Measurements from ENCODE around the gene LRP1B.
"Not testable (repeated sequence)": the region's sequence is repeated elsewhere in the genome, so short reads cannot be mapped to it uniquely, and the experiment has no call there.

Gene LRP1B

GRCh38 chr2:140338795-140339194, 1792.0 kb downstream of the LRP1B start:
- no peak for DNase-seq (ENCODE audit: low read depth)

- DNase-seq (ENCODE audit: low read depth) = no peak
These were observed 1793.8 kb downstream of the LRP1B start for GRCh38 chr2:140337061-140337460.

GRCh38 chr2:140316345-140316744, 1814.5 kb downstream of the LRP1B start:
- DNase-seq (ENCODE audit: low read depth) = no peak

GRCh38 chr2:140311905-140312304, 1818.9 kb downstream of the LRP1B start:
- no peak for DNase-seq (ENCODE audit: low read depth)

GRCh38 chr2:140308706-140309105, 1822.1 kb downstream of the LRP1B start:
- DNase-seq (ENCODE audit: low read depth) = no peak

- no peak for DNase-seq (ENCODE audit: low read depth)
These were observed 1823.3 kb downstream of the LRP1B start for GRCh38 chr2:140307532-140307931.

- no peak for DNase-seq (ENCODE audit: low read depth)
These were observed 1835.0 kb downstream of the LRP1B start for GRCh38 chr2:140295767-140296166.

- no peak for DNase-seq (ENCODE audit: low read depth)
These were observed 1842.1 kb downstream of the LRP1B start for GRCh38 chr2:140288726-140289125.

GRCh38 chr2:140288213-140288612, 1842.6 kb downstream of the LRP1B start:
- DNase-seq (ENCODE audit: low read depth) = no peak

- no peak for DNase-seq (ENCODE audit: low read depth)
These were observed 1844.4 kb downstream of the LRP1B start for GRCh38 chr2:140286377-140286776.

- DNase-seq (ENCODE audit: low read depth) = not testable (repeated sequence)
These were observed 1853.5 kb downstream of the LRP1B start for GRCh38 chr2:140277344-140277743.

GRCh38 chr2:140276661-140277060, 1854.2 kb downstream of the LRP1B start:
- DNase-seq (ENCODE audit: low read depth) = no peak

GRCh38 chr2:140275427-140275826, 1855.4 kb downstream of the LRP1B start:
- no peak for DNase-seq (ENCODE audit: low read depth)

- DNase-seq (ENCODE audit: low read depth) = no peak
These were observed 1855.9 kb downstream of the LRP1B start for GRCh38 chr2:140274891-140275290.

GRCh38 chr2:140273958-140274357, 1856.9 kb downstream of the LRP1B start:
- no peak for DNase-seq (ENCODE audit: low read depth)

GRCh38 chr2:140273408-140273807, 1857.4 kb downstream of the LRP1B start:
- DNase-seq (ENCODE audit: low read depth) = no peak

GRCh38 chr2:140270224-140270623, 1860.6 kb downstream of the LRP1B start:
- no peak for DNase-seq (ENCODE audit: low read depth)

GRCh38 chr2:140269000-140269399, 1861.8 kb downstream of the LRP1B start:
- no peak for DNase-seq (ENCODE audit: low read depth)

GRCh38 chr2:140262908-140263307, 1867.9 kb downstream of the LRP1B start:
- DNase-seq (ENCODE audit: low read depth) = no peak

GRCh38 chr2:140257692-140258300, 1873.0 kb downstream of the LRP1B start:
- DNase-seq (ENCODE audit: low read depth) = no peak

GRCh38 chr2:140256080-140256479, 1874.7 kb downstream of the LRP1B start:
- DNase-seq (ENCODE audit: low read depth) = no peak

GRCh38 chr2:140249821-140250220, 1881.0 kb downstream of the LRP1B start:
- DNase-seq (ENCODE audit: low read depth) = no peak

GRCh38 chr2:140248623-140249022, 1882.2 kb downstream of the LRP1B start:
- no peak for DNase-seq (ENCODE audit: low read depth)

- DNase-seq (ENCODE audit: low read depth) = no peak
These were observed 1883.2 kb downstream of the LRP1B start for GRCh38 chr2:140247451-140248195.
